Measurements from ENCODE around the gene TGIF1. TPM values are rescaled to one million over a fixed set of nuclear protein-coding genes. Genes with fewer than 3 reads are reported as not detected.

Gene TGIF1
- total and polyA plus RNA-seq, 2 donors (not counting 1 experiment from before 2014, with no cell fraction given) = 30.4 to 140 TPM

DNA sequence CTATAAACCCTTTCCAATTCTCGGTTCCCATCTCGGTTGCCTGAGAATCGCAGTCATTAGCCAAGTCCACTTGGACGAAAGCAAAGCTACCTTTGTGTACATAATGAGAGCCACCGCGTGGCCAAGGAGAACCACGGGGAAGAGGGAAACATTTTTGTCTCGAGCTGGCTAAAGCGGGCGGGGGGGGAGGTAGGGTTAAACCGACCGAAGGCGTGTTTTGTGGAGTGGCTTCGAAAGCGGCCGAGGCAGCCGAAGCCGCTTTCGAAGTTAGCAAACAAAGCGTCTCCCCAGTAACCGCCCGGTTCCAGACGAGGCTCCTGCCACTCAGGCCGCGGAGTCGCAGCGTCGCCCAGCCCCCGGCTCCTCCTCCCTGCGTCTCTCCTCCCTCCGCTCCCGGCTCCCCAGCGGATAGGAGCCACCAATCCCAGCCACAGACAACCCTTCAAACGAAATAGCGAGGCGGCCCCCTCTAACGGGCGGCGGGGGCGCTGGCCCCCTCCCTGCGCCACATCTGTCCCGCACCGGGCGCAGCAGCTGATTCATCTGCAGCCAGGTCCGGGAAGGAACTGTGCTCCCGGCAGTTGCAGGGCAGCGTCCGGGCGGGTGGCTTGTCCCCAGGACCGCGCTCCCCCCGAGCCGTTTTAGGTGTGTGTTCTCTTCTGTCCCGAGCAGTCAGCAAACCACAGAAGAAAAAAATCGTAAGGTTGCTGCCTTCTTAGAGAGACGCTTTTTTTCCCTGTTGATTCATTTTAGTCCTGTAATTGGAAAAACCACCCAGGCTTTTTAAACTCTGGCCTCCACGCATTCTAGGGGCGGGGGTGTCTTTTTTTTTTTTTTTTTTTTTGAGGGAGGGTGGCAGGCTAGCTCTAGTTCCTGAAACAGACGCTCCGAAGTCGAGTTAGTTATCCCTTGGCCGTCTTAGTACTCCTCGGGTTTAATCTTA, 1.8 kb upstream of the TGIF1 start:
- peak overlapping the region; percentile 75 to 98 (median 92) for H3K4me3 ChIP-seq (ENCODE audit: control extremely low read depth in 1 of 5, extremely low read depth in 1 of 5, insufficient read depth in 1 of 5, low read depth in 2 of 5, low read length in 4 of 5)
- Mint-ChIP-seq H3K4me3 (peak overlapping the region; percentile 99), H3K27ac (peak overlapping the region; percentile 96), H3K27me3 (no peaks in the 10 kb centered on the region), H3K9me3 (ENCODE audit: insufficient read depth) (no peaks in the 10 kb centered on the region), H3K4me1 (peaks cover 20% of the 10 kb centered on the region)
- ChIA-PET CTCF (interaction anchor here (0.7 to 4.8 kb wide), 22 partner anchors 8 to 217 kb away, joined by 3 to 50 read pairs (median 3); no protein-coding TSS in a partner anchor), POLR2A (interaction anchor here (0.6 to 4.2 kb wide), 17 partner anchors 36 to 488 kb away, joined by 3 to 73 read pairs (median 4); partner anchors contain the start of genes MYL12A and MYL12B)
- peaks cover 9 to 42% of the 10 kb centered on the region in 2 donors for H3K4me1 ChIP-seq (ENCODE audit: control insufficient read depth in 2 of 2, insufficient read depth in 2 of 2, low read length in 2 of 2)
- 1% methylated on average over 54 of the region's 63 CpGs for WGBS (ENCODE audit: insufficient coverage)
- peaks cover 0 to 1% of the 10 kb centered on the region in 2 experiments for H3K36me3 ChIP-seq (replicated peaks in 1 of 2; ENCODE audit: control extremely low read depth in 1 of 2, control insufficient read depth in 1 of 2, extremely low read depth in 1 of 2, insufficient read depth in 2 of 2, low read length in 1 of 2)
- peak overlapping the region; percentile 98 for H3K4me2 ChIP-seq (replicated peaks; ENCODE audit: low read depth, low read length, poor library complexity, severe bottlenecking)
- TF ChIP-seq, protein P1, sequence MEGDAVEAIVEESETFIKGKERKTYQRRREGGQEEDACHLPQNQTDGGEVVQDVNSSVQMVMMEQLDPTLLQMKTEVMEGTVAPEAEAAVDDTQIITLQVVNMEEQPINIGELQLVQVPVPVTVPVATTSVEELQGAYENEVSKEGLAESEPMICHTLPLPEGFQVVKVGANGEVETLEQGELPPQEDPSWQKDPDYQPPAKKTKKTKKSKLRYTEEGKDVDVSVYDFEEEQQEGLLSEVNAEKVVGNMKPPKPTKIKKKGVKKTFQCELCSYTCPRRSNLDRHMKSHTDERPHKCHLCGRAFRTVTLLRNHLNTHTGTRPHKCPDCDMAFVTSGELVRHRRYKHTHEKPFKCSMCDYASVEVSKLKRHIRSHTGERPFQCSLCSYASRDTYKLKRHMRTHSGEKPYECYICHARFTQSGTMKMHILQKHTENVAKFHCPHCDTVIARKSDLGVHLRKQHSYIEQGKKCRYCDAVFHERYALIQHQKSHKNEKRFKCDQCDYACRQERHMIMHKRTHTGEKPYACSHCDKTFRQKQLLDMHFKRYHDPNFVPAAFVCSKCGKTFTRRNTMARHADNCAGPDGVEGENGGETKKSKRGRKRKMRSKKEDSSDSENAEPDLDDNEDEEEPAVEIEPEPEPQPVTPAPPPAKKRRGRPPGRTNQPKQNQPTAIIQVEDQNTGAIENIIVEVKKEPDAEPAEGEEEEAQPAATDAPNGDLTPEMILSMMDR (IDR thresholded peaks at IDR 0.05) = no peak
- TF ChIP-seq EZH2 (IDR thresholded peaks at IDR 0.05; ENCODE audit: borderline replicate concordance, insufficient read depth, low read depth, low read length, poor library complexity, severe bottlenecking) = no peak
- no peaks in the 10 kb centered on the region for H4K20me1 ChIP-seq (ENCODE audit: control insufficient read depth, insufficient read depth, low read length, poor library complexity, severe bottlenecking)
- peaks cover 6% of the 10 kb centered on the region for H3K79me2 ChIP-seq (ENCODE audit: control insufficient read depth, insufficient read depth, low read length)
- H3K9ac ChIP-seq (ENCODE audit: low read length) = peak overlapping the region; percentile 99
- H2AFZ ChIP-seq (ENCODE audit: insufficient read depth, low read depth, low read length, poor library complexity, severe bottlenecking) = peak overlapping the region; percentile 64
- no peaks in the 10 kb centered on the region for H3K27me3 ChIP-seq (replicated peaks in 1 of 4; ENCODE audit: control extremely low read depth in 1 of 4, control insufficient read depth in 3 of 4, insufficient read depth in 4 of 4, low read length in 3 of 4)
- DNase-seq (peak; percentile 94), ATAC-seq (ENCODE audit: low read depth) (peak; percentile 47)
- peak overlapping the region; percentile 99 to 100 for H3K27ac ChIP-seq (ENCODE audit: low read length in 2 of 2)
- intact Hi-C loops (cut with micrococcal nuclease) = loop anchor here (1.0 to 10.0 kb wide), 8 partner anchors 45 to 1849 kb away; partner anchors contain the start of genes MYL12A, SMCHD1 and ZBTB14
- peaks cover 0 to 5% (median 0%) of the 10 kb centered on the region in 3 donors for H3K9me3 ChIP-seq (ENCODE audit: control extremely low read depth in 1 of 3, control insufficient read depth in 2 of 3, insufficient read depth in 1 of 3, low read length in 2 of 3)
